HUES6 (cell line): ENCODE measurements around the gene SLC25A12.

Experiments
- H3K27ac ChIP-seq: 2 replicates; pipeline ENCODE4 v1.7.0; 2013; ENCODE audit warnings: low read depth, mild to moderate bottlenecking, low read length, inconsistent platforms
- H3K27me3 ChIP-seq: 2 replicates; pipeline ENCODE4 v1.6.1; 2013; ENCODE audit warnings: low read length; ENCODE audit not compliant: control insufficient read depth, insufficient read depth
- H3K36me3 ChIP-seq: 2 replicates; pipeline ENCODE4 v1.6.1; 2013; ENCODE audit warnings: low read length; ENCODE audit not compliant: control insufficient read depth, insufficient read depth
- H3K4me1 ChIP-seq: 2 replicates; pipeline ENCODE4 v1.6.1; 2013; ENCODE audit warnings: low read length; ENCODE audit not compliant: control insufficient read depth, insufficient read depth
- H3K4me3 ChIP-seq: 2 replicates; pipeline ENCODE4 v1.5.1; 2013; ENCODE audit warnings: low read depth, low read length
- H3K9ac ChIP-seq: one replicate; pipeline ENCODE4 v1.6.1; 2013; ENCODE audit warnings: mild to moderate bottlenecking, low read length
- H3K9me3 ChIP-seq: 2 replicates; pipeline ENCODE4 v1.6.1; 2013; ENCODE audit warnings: low read depth, low read length; ENCODE audit not compliant: control insufficient read depth, insufficient read depth

Gene SLC25A12

DNA sequence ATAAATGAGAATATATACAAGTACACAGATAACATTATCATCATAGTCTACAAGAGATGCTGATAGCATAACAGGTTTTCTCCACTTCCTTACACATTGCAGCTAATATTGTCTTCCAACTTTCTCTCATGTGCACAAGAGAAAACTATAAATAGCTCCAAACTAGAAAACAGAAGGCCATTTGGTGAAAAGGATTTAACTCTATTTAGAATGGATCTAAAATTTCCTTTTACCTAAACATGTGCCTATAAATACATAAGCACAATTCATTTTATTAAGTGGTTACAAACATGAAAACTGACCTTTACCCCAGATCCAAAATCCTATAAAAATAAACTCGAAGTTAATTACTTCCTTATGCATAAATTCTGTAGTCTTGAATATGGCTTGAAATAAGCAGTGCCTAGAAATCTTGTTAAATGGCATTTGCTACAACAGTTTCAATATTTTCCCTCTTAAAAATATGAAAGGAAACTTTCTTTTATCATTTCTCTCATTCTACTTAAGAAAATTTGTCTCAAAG is 41.6 kb downstream of the SLC25A12 start:
- no peak overlapping the region for H3K27ac ChIP-seq
- H3K27me3 ChIP-seq, result no peaks in the 10 kb centered on the region
- no peaks in the 10 kb centered on the region for H3K4me1 ChIP-seq
- H3K4me3 ChIP-seq, result no peak overlapping the region
- H3K9me3 ChIP-seq, result no peaks in the 10 kb centered on the region
- no peak overlapping the region for H3K9ac ChIP-seq
- no peaks in the 10 kb centered on the region for H3K36me3 ChIP-seq

- Histone ChIP-seq H3K4me3 (no peak overlapping the region), H3K27me3 (no peaks in the 10 kb centered on the region), H3K27ac (no peak overlapping the region), H3K9ac (no peak overlapping the region), H3K9me3 (no peaks in the 10 kb centered on the region), H3K36me3 (no peaks in the 10 kb centered on the region), H3K4me1 (no peaks in the 10 kb centered on the region)
Measured at GRCh38 chr2:171847627-171848026, 46.4 kb downstream of the SLC25A12 start.

DNA sequence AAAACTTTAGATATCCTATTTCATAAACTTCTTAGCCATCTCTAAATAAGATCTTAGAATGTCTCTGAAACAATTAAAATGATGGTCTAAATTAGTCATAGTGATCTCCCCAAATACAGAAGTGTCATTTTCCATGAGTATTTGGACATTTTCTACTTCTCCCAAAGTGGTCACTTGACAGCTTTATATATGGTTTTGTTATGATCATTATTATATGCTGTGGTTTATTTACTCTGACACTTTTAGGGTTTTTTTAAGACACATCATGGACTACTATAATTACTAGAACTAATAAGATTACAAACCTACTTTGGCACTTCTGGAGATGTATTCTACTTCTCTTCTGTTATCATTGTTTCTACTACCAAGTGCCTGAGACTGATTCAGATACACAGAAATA is 47.1 kb downstream of the SLC25A12 start:
- no peak overlapping the region for H3K4me3 ChIP-seq
- no peak overlapping the region for H3K27ac ChIP-seq
- no peaks in the 10 kb centered on the region for H3K27me3 ChIP-seq
- no peaks in the 10 kb centered on the region for H3K9me3 ChIP-seq
- H3K4me1 ChIP-seq, result no peaks in the 10 kb centered on the region
- H3K36me3 ChIP-seq, result no peaks in the 10 kb centered on the region
- H3K9ac ChIP-seq, result no peak overlapping the region

DNA sequence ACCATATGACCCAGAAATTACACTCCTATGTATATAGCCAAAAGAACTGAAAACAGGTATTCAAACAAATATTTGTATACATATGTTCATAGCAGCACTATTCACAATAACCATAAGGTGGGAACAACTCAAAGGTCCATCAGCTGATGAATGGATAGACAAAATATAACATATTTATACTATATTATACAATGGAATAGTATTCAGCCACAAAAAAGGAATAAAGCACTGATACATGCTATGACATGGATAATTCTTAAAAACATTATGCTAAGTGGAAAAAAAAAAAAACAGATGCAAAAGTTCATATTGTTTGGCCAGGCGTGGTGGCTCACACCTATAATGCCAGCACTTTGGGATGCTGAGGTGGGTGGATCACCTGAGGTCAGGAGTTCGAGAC is 52.0 kb downstream of the SLC25A12 start:
- Histone ChIP-seq H3K4me1 (no peaks in the 10 kb centered on the region), H3K36me3 (peaks cover 5% of the 10 kb centered on the region), H3K9me3 (no peaks in the 10 kb centered on the region), H3K27ac (no peak overlapping the region), H3K9ac (no peak overlapping the region), H3K4me3 (no peak overlapping the region), H3K27me3 (no peaks in the 10 kb centered on the region)

GRCh38 chr2:171837736-171838135 is 56.3 kb downstream of the SLC25A12 start:
- Histone ChIP-seq H3K27ac (no peak overlapping the region), H3K36me3 (peaks cover 44% of the 10 kb centered on the region), H3K4me1 (no peaks in the 10 kb centered on the region), H3K9me3 (peaks cover 20% of the 10 kb centered on the region), H3K9ac (no peak overlapping the region), H3K27me3 (no peaks in the 10 kb centered on the region), H3K4me3 (no peak overlapping the region)

DNA sequence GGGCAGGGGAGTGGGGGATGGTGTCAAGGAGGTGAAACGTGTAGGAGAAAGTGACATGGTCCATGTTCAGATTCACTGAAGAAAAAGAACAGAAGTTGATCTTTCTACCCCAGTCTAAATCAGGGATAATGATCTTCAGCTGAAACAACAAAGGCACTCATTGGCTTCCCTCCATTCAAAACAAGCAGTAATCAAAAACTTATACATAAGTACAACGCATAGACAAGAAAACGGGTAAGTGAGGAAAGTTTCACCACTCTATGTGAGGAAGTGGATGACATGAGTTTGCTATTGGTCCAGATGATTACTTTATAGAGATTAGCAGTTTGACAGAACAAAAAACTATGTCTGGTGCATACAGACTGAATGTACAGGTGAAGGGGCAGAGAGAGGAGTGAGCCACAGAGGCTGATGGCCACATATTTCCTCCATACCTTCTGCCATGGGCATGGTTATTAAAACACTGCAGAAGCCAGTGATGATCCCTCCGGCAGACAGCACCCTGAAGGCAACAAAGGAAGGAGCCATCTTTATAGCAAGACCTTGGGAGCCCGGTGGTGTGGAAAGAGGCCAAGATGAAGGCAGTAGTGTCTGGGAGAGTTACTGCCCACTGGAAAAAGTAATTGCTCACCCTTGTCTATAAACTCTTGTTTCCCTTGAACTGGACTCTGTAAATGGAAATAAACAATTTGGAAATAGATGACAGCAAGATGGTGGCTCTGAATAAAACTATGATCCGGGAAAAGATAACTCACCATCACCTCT is 57.7 kb downstream of the SLC25A12 start:
- peaks cover 53% of the 10 kb centered on the region for H3K36me3 ChIP-seq
- H3K9ac ChIP-seq, result no peak overlapping the region
- peaks cover 34% of the 10 kb centered on the region for H3K9me3 ChIP-seq
- H3K27me3 ChIP-seq, result no peaks in the 10 kb centered on the region
- no peak overlapping the region for H3K27ac ChIP-seq
- H3K4me3 ChIP-seq, result no peak overlapping the region
- H3K4me1 ChIP-seq, result no peaks in the 10 kb centered on the region

- peaks cover 60% of the 10 kb centered on the region for H3K36me3 ChIP-seq
- no peaks in the 10 kb centered on the region for H3K4me1 ChIP-seq
- H3K4me3 ChIP-seq, result no peak overlapping the region
- no peak overlapping the region for H3K9ac ChIP-seq
- no peaks in the 10 kb centered on the region for H3K27me3 ChIP-seq
- peaks cover 44% of the 10 kb centered on the region for H3K9me3 ChIP-seq
- H3K27ac ChIP-seq, result no peak overlapping the region
Measured at GRCh38 chr2:171835386-171835785, 58.7 kb downstream of the SLC25A12 start.

DNA sequence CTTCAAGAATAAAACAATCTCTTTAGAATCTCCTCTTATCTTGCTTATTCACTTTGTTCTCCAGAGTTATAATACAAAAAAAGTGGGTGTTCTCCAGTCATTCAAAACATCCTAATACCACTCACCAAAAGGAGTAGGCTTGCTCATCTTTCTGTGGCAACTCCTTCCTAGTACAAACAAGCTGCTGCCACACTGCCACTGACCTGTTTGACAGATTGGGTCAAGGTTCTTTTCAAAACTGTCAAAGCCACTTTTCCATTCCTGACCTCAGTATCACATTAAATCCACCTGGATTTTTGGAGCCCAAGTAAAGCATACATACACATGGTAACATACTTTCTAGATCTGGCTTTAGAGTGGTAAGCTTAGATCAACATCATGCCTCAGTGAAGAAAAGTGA is 59.8 kb downstream of the SLC25A12 start:
- Histone ChIP-seq H3K9me3 (peaks cover 52% of the 10 kb centered on the region), H3K36me3 (peaks cover 69% of the 10 kb centered on the region)

DNA sequence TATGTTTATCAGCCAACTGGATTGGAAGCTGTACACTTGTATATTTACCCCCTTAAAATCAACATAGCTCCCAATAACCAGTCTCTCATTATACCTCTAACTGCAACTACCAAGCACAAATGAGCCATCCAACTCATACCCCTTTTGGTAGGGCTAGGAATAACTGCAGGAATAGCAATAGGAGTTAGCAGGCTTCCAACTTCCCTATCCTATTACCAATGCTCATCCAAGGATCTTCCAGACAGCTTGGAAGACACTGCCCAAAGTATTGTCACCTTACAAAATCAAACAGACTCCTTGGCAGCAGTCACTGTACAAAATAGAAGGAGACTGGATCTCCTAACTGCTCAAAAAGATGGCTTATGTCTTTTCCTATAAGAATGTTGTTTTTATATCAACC is 61.6 kb downstream of the SLC25A12 start:
- H3K27me3 ChIP-seq, result no peaks in the 10 kb centered on the region
- H3K36me3 ChIP-seq, result peaks cover 76% of the 10 kb centered on the region
- peaks cover 60% of the 10 kb centered on the region for H3K9me3 ChIP-seq
- H3K4me1 ChIP-seq, result no peaks in the 10 kb centered on the region
- no peak overlapping the region for H3K9ac ChIP-seq
- H3K27ac ChIP-seq, result no peak overlapping the region
- no peak overlapping the region for H3K4me3 ChIP-seq

More for the DNA sequence above, 59.8 kb downstream of the SLC25A12 start:
- H3K27ac ChIP-seq, result no peak overlapping the region
- no peaks in the 10 kb centered on the region for H3K4me1 ChIP-seq
- no peak overlapping the region for H3K9ac ChIP-seq
- no peak overlapping the region for H3K4me3 ChIP-seq
- H3K27me3 ChIP-seq, result no peaks in the 10 kb centered on the region

DNA sequence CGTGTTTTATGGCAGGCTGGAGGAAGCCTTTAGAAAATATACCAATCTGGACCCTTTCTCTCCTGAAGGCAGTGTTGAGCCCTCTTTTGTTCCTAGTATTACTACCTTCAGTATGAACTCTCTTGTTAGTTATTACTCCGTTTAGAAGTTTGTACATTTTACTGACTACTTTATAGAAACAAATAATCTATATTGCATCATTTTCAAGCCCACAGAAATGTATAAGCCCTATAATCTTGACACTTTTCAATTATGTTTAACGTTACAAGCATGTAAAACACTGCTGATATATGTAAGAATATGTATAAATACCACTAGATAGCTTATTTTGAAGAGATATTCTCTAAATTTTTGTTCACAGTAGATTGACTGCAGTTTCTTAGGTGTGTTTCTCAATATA is 64.0 kb downstream of the SLC25A12 start:
- H3K9ac ChIP-seq, result no peak overlapping the region
- H3K27ac ChIP-seq, result no peak overlapping the region
- peaks cover 62% of the 10 kb centered on the region for H3K36me3 ChIP-seq
- H3K4me3 ChIP-seq, result no peak overlapping the region
- H3K27me3 ChIP-seq, result no peaks in the 10 kb centered on the region
- H3K4me1 ChIP-seq, result no peaks in the 10 kb centered on the region
- H3K9me3 ChIP-seq, result peaks cover 58% of the 10 kb centered on the region

DNA sequence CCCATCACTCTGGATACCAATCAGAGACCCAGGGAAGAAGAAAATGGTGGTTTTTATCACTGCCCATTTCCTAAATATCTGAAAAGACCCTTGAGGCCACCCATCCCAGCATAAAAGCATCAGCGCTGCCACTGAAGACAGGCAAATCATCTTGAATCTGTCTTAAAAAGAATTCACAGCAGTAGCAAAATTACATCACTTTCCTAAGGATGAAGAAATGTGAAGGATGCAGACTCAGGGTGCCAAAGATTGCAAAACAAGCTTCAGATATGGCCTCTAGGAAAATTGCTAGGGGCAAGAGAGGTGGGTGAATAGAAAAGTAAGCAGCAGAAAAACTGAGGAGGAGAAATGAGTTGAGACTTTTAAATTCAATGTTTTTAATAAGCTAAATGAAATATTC is 70.0 kb downstream of the SLC25A12 start:
- Histone ChIP-seq H3K27me3 (no peaks in the 10 kb centered on the region), H3K36me3 (peaks cover 11% of the 10 kb centered on the region)

More for the DNA sequence above, 70.0 kb downstream of the SLC25A12 start:
- H3K4me1 ChIP-seq, result no peaks in the 10 kb centered on the region
- no peak overlapping the region for H3K4me3 ChIP-seq
- 0 out of 2 replicates have a peak, but pooled peaks cover 11% of the 10 kb centered on the region for H3K9me3 ChIP-seq
- no peak overlapping the region for H3K9ac ChIP-seq
- no peak overlapping the region for H3K27ac ChIP-seq
